Measurements from ENCODE around the gene COPA. TPM values are rescaled to one million over a fixed set of nuclear protein-coding genes. Genes with fewer than 3 reads are reported as not detected.

The COPA gene
- polyA plus RNA-seq, 3 donors, result 76.7 to 199 (median 195) TPM

DNA sequence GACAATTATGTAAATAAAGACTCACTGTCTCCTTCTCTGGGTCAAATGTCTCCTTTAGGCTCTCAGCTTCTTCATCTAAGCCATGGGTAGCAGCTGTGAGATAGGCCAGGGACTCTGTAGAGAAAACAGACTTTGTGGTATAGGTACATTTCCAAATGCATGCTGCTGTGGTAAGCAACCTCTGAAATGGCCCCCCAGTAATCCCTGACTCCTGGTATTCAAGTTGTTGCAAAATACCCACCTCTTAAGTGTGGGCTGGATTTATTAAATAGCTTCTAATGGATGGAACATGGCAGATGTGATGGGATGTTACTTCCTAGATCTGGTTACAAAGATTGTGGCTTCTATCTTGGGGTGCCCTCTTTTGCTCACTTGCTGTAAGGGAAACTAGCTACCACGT lies 47.0 kb downstream of the COPA start:
- H3K27me3 ChIP-seq (ENCODE audit: control insufficient read depth in 2 of 2, insufficient read depth in 2 of 2, low read length in 2 of 2), result no peaks in the 10 kb centered on the region
- H3K79me2 ChIP-seq (ENCODE audit: insufficient read depth, low read length), result no peaks in the 10 kb centered on the region
- H3K9ac ChIP-seq (ENCODE audit: insufficient read depth, low read length, poor library complexity, severe bottlenecking), result no peak overlapping the region
- peaks cover 98 to 99% of the 10 kb centered on the region in 2 donors for H3K36me3 ChIP-seq (replicated peaks in 1 of 2; ENCODE audit: control insufficient read depth in 1 of 2, insufficient read depth in 2 of 2, low read length in 2 of 2)
- no peaks in the 10 kb centered on the region for H3K4me1 ChIP-seq (ENCODE audit: control insufficient read depth in 1 of 2, insufficient read depth in 2 of 2, low read length in 2 of 2)
- no peaks in the 10 kb centered on the region for H3K9me3 ChIP-seq (replicated peaks in 1 of 2; ENCODE audit: control insufficient read depth in 1 of 2, insufficient read depth in 1 of 2, low read length in 2 of 2)
- Mint-ChIP-seq H3K36me3 (peaks cover 90 to 97% of the 10 kb centered on the region in 2 donors), H3K4me3 (no peak overlapping the region), H3K27me3 (ENCODE audit: low read depth in 3 of 3) (peaks cover 0 to 1% (median 0%) of the 10 kb centered on the region in 3 donors), H3K4me1 (peaks cover 3% of the 10 kb centered on the region), H3K27ac (peak overlapping the region in 2 of 7 donors; percentile 8 to 59), H3K9me3 (no peaks in the 10 kb centered on the region)
- no peak overlapping the region for H3K4me2 ChIP-seq (replicated peaks; ENCODE audit: extremely low read depth, low read length, poor library complexity, severe bottlenecking)
- DNase-seq, result no peak
- no peak overlapping the region for H3K4me3 ChIP-seq (replicated peaks in 1 of 3; ENCODE audit: low read depth in 2 of 3, low read length in 3 of 3)
- 89% methylated on average over 1 of the region's 1 CpG for WGBS (ENCODE audit: insufficient coverage)
- H2AFZ ChIP-seq (ENCODE audit: insufficient read depth, low read depth, low read length, poor library complexity, severe bottlenecking), result no peak overlapping the region
- TF ChIP-seq, protein P1, sequence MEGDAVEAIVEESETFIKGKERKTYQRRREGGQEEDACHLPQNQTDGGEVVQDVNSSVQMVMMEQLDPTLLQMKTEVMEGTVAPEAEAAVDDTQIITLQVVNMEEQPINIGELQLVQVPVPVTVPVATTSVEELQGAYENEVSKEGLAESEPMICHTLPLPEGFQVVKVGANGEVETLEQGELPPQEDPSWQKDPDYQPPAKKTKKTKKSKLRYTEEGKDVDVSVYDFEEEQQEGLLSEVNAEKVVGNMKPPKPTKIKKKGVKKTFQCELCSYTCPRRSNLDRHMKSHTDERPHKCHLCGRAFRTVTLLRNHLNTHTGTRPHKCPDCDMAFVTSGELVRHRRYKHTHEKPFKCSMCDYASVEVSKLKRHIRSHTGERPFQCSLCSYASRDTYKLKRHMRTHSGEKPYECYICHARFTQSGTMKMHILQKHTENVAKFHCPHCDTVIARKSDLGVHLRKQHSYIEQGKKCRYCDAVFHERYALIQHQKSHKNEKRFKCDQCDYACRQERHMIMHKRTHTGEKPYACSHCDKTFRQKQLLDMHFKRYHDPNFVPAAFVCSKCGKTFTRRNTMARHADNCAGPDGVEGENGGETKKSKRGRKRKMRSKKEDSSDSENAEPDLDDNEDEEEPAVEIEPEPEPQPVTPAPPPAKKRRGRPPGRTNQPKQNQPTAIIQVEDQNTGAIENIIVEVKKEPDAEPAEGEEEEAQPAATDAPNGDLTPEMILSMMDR (IDR thresholded peaks at IDR 0.05), result no peak
- H4K20me1 ChIP-seq (ENCODE audit: insufficient read depth, low read length), result peaks cover 58% of the 10 kb centered on the region
- peak overlapping the region in 1 of 2 donors; percentile 17 for H3K27ac ChIP-seq (ENCODE audit: low read depth in 1 of 2, low read length in 2 of 2)
- intact Hi-C loops (cut with micrococcal nuclease), result no loop called here

DNA sequence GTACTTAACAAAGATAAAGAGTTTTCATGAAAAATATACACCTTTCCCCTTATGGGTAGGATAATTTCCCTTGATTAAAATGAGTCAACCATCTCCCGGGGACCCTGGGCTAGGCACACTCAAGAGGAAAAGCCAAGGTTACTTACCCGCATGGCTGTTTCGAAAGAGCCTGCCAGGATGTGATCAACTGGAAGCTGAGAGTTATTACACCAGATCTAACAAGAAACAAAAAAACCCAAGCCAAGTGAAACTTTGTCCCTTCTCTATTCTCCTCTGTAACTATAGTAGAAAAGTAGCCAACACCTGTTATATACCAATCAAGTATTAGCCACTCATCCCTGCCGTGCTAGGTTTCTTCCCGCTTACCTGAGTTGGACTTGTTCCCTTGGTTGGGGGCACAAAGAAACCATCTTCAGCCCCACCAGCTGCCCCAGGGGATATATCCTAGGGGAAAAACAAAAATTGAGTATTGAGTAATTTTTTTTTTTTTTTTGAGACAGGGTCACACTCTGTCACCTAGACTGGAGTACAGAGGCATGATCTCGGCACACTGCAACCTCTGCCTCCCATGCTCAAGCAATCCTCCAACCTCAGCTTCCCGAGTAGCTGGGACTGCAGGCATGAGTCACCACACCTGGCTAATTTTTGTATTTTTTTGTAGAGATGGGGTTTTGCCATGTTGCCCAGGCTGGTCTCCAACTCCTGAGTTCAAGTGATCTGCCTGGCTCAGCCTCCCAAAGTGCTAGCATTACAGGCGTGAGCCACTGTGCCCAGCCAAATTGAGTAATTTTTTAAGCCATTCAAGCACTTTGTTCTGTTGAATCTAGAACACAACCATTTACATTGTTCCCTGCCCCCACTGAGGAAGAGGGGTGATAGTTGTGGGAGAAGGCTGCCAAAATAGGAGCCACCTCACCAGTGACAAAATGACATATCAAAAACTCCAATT lies 49.8 kb downstream of the COPA start:
- H3K36me3 ChIP-seq (replicated peaks in 1 of 2; ENCODE audit: control insufficient read depth in 1 of 2, insufficient read depth in 2 of 2, low read length in 2 of 2), result peaks cover 98 to 99% of the 10 kb centered on the region in 2 donors
- H3K27me3 ChIP-seq (ENCODE audit: control insufficient read depth in 2 of 2, insufficient read depth in 2 of 2, low read length in 2 of 2), result no peaks in the 10 kb centered on the region
- peaks cover 0 to 1% (median 0%) of the 10 kb centered on the region in 3 donors for H3K27me3 Mint-ChIP-seq (ENCODE audit: low read depth in 3 of 3)
- H3K9me3 Mint-ChIP-seq, result no peaks in the 10 kb centered on the region
- H2AFZ ChIP-seq (ENCODE audit: insufficient read depth, low read depth, low read length, poor library complexity, severe bottlenecking), result no peak overlapping the region
- H3K27ac ChIP-seq (ENCODE audit: low read depth in 1 of 2, low read length in 2 of 2), result peak overlapping the region in 1 of 2 donors; percentile 10
- intact Hi-C loops (cut with micrococcal nuclease), result loop anchor here (5.0 kb wide), 3 partner anchors 101 to 206 kb away; partner anchors contain the start of gene CASQ1 (in 1 of the 2)
- peak overlapping the region in 4 of 7 donors; percentile 25 to 68 (median 33) for H3K27ac Mint-ChIP-seq
- H3K4me3 Mint-ChIP-seq, result no peak overlapping the region
- no peak for DNase-seq
- no peaks in the 10 kb centered on the region for H3K79me2 ChIP-seq (ENCODE audit: insufficient read depth, low read length)
- peaks cover 94 to 98% of the 10 kb centered on the region in 2 donors for H3K36me3 Mint-ChIP-seq
- H3K9ac ChIP-seq (ENCODE audit: insufficient read depth, low read length, poor library complexity, severe bottlenecking), result no peak overlapping the region
- no peak overlapping the region for H3K4me2 ChIP-seq (replicated peaks; ENCODE audit: extremely low read depth, low read length, poor library complexity, severe bottlenecking)
- H3K4me1 Mint-ChIP-seq, result peaks cover 3% of the 10 kb centered on the region
- H3K9me3 ChIP-seq (replicated peaks in 1 of 2; ENCODE audit: control insufficient read depth in 1 of 2, insufficient read depth in 1 of 2, low read length in 2 of 2), result no peaks in the 10 kb centered on the region
- no peak overlapping the region for H3K4me3 ChIP-seq (replicated peaks in 1 of 3; ENCODE audit: low read depth in 2 of 3, low read length in 3 of 3)
- 66% methylated on average over 4 of the region's 8 CpGs for WGBS (ENCODE audit: insufficient coverage)
- TF ChIP-seq, protein P1 (IDR thresholded peaks at IDR 0.05), result no peak
- no peaks in the 10 kb centered on the region for H3K4me1 ChIP-seq (ENCODE audit: control insufficient read depth in 1 of 2, insufficient read depth in 2 of 2, low read length in 2 of 2)
- H4K20me1 ChIP-seq (ENCODE audit: insufficient read depth, low read length), result peaks cover 60% of the 10 kb centered on the region
